PFSK-1 (cell line): ENCODE data around the gene CNTNAP5.

Source experiments
- FOXP2 ChIP-seq: optimal IDR thresholded peaks from 2 replicates; pipeline ENCODE3; 2011; ENCODE audit warnings: borderline replicate concordance, control low read depth, inconsistent platforms; ENCODE audit not compliant: insufficient read depth; ENCODE audit errors: extremely low read length, extremely low read depth
- POLR2AphosphoS5 ChIP-seq: IDR thresholded peaks from 2 replicates; pipeline ENCODE4 v1.6.1; 2012; ENCODE audit warnings: low read depth, mild to moderate bottlenecking, control low read depth, low read length, moderate library complexity
- SIN3A ChIP-seq: IDR thresholded peaks from 2 replicates; pipeline ENCODE4 v1.6.1; 2012; ENCODE audit warnings: mild to moderate bottlenecking, low read length, moderate library complexity, borderline replicate concordance; ENCODE audit not compliant: insufficient read depth
- TAF1 ChIP-seq: IDR thresholded peaks from 2 replicates; pipeline ENCODE4 v1.6.1; 2012; ENCODE audit warnings: low read length, control low read depth, borderline replicate concordance; ENCODE audit not compliant: insufficient read depth
- TF ChIP-seq, protein P1 (sequence below), 2 experiments: IDR thresholded peaks; 2 replicates each; pipeline versions ENCODE4 v1.6.1 to v1.8.0; 2011 to 2012; ENCODE audit warnings: low read depth in 2 of 2, low read length in 2 of 2, control low read depth in 1 of 2, inconsistent platforms in 1 of 2, mild to moderate bottlenecking in 1 of 2, moderate library complexity in 1 of 2; ENCODE audit not compliant: insufficient read depth in 1 of 2

CNTNAP5 gene

DNA sequence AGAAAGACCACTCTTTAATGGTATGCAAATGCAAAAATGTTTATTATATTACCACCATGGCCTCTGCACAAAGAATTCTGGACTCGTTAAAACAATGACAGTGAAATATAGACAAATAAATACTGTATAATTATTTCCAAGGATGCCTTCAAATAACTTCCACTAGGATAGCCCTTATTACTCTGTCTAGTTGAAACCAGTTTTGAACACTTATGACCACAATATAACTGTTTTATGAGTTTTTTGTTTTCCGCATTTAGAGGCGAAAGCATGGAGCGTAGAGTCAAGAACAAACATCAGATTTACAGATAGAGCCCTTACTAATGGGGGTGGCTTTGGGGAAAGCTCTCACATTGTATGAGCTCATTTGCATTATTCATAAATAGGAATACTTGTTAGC is 559.5 kb downstream of the CNTNAP5 start:
- TF ChIP-seq SIN3A: no peak
- TF ChIP-seq FOXP2: no peak
- TF ChIP-seq TAF1: no peak
- TF ChIP-seq POLR2AphosphoS5: no peak
- TF ChIP-seq, protein P1, sequence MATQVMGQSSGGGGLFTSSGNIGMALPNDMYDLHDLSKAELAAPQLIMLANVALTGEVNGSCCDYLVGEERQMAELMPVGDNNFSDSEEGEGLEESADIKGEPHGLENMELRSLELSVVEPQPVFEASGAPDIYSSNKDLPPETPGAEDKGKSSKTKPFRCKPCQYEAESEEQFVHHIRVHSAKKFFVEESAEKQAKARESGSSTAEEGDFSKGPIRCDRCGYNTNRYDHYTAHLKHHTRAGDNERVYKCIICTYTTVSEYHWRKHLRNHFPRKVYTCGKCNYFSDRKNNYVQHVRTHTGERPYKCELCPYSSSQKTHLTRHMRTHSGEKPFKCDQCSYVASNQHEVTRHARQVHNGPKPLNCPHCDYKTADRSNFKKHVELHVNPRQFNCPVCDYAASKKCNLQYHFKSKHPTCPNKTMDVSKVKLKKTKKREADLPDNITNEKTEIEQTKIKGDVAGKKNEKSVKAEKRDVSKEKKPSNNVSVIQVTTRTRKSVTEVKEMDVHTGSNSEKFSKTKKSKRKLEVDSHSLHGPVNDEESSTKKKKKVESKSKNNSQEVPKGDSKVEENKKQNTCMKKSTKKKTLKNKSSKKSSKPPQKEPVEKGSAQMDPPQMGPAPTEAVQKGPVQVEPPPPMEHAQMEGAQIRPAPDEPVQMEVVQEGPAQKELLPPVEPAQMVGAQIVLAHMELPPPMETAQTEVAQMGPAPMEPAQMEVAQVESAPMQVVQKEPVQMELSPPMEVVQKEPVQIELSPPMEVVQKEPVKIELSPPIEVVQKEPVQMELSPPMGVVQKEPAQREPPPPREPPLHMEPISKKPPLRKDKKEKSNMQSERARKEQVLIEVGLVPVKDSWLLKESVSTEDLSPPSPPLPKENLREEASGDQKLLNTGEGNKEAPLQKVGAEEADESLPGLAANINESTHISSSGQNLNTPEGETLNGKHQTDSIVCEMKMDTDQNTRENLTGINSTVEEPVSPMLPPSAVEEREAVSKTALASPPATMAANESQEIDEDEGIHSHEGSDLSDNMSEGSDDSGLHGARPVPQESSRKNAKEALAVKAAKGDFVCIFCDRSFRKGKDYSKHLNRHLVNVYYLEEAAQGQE (IDR thresholded peaks at IDR 0.05; ENCODE audit: insufficient read depth in 1 of 2, low read depth in 2 of 2, low read length in 2 of 2): no peak

DNA sequence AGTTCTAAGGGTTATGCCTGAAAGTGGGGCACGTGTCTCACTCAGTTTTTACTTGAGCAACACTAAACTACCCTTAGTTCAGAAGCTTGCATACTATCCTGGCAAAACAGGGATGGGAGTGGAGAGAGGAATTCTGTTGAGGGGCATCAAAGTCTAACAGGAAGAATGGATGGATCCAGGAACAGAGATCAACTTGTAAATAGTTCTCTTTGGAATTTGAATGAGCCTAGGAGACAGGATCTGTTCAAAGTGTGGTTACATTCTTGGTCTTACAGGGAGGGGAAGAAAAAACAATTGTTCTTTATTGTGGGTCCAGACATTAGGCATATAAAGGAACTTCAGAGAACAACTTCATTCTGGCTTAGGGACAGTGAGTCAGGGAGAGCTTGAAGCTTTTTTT is 560.2 kb downstream of the CNTNAP5 start:
- TF ChIP-seq POLR2AphosphoS5 (no peak), SIN3A (no peak), FOXP2 (no peak), TAF1 (no peak)
- TF ChIP-seq, protein P1 (IDR thresholded peaks at IDR 0.05; ENCODE audit: insufficient read depth in 1 of 2, low read depth in 2 of 2, low read length in 2 of 2): no peak

DNA sequence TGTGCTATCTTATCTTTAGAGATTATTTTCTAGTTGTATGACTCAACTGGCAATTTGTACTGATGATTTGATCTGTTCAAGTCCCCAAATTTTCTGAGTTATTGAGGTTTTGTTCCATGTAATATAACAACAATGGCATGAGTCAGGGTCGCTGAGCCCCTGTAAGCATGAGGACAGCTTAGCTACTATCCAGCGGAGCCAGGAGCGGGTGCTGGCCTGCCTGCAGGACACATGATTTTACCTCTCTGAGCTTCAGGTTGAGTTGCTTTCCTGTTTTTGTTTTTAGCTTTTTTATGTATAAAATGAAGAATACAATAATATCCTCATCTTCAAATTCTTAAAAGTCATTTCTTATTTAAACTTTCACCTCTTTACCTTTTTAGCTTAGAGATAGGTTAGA is 561.1 kb downstream of the CNTNAP5 start:
- TF ChIP-seq, protein P1 (IDR thresholded peaks at IDR 0.05; ENCODE audit: insufficient read depth in 1 of 2, low read depth in 2 of 2, low read length in 2 of 2): no peak
- no peak for TF ChIP-seq FOXP2
- TF ChIP-seq TAF1: no peak
- no peak for TF ChIP-seq POLR2AphosphoS5
- no peak for TF ChIP-seq SIN3A

DNA sequence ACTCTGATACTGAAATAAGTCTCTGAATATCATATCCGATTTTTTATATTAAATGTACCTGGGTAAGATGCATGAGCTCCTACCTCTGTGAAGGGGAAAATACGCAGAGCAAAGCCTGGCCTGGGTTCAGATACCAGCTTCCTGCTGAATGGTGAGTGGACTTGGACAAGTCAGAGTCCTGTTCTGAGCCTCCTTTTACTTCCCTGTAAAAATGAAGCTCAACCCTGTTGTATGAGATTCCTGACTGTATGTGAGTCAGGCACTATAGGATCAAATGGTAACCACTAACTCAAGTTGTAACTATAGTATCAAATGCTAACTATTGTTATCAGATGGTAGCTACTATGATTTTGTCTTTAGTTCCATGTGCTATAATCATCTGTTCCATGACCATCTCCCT is 561.7 kb downstream of the CNTNAP5 start:
- TF ChIP-seq SIN3A: no peak
- TF ChIP-seq FOXP2: no peak
- TF ChIP-seq POLR2AphosphoS5: no peak
- TF ChIP-seq, protein P1 (IDR thresholded peaks at IDR 0.05; ENCODE audit: insufficient read depth in 1 of 2, low read depth in 2 of 2, low read length in 2 of 2): no peak
- TF ChIP-seq TAF1: no peak

DNA sequence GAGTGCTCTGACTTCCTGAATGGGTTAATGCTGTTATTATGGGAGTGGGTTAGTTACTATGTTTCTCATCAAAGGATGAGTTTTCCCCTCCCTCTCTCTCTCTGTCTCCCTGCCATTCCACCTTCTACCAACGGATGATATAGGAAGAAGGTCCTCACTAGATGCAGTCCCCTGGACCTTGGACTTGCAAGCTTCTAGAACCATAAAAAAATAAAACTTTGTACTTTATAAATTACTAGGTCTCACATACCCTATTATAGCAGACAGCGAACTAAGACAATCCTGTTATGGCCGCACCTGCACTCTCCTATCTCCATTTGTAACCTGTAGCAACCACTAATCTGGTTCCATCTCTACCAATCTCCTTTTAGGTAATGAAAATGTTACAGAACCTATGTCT is 564.9 kb downstream of the CNTNAP5 start:
- TF ChIP-seq POLR2AphosphoS5 (no peak), TAF1 (no peak), SIN3A (no peak), FOXP2 (no peak)
- TF ChIP-seq, protein P1 (IDR thresholded peaks at IDR 0.05; ENCODE audit: insufficient read depth in 1 of 2, low read depth in 2 of 2, low read length in 2 of 2): no peak
